HCT116 (cell line): ENCODE results near the gene KRT33A. TPM values are rescaled to one million over a fixed set of nuclear protein-coding genes. Genes with fewer than 3 reads are reported as not detected.

Experiments used
- ATAC-seq: fragments of 200-7000 bp; cut with Tn5 transposase; 2 replicates; pipeline ENCODE4 v1.9.1; 2020; ENCODE audit warnings: mild to moderate bottlenecking, moderate library complexity
- BruUV-seq: library from RNA; stranded (reverse); fragments of 400-500 nt; replicated peaks from 2 replicates; lab custom pipeline; 2021; lab: Mats Ljungman, UMichigan
- CTCF ChIA-PET: fragments of 300-600 bp; sonication (Branson Sonifier 250); formaldehyde crosslinking; loops from one replicate; lab custom pipeline; 2021; ENCODE audit warnings: antibody characterized with exemption; lab: Charles Lee
- POLR2A ChIA-PET: fragments of 300-600, 350-600 bp; sonication (Branson Sonifier 250); formaldehyde crosslinking; loops from one replicate; lab custom pipeline; 2021; ENCODE audit warnings: antibody characterized with exemption; lab: Charles Lee
- RAD21 ChIA-PET, 2 experiments: fragments of 300-600 bp; sonication (Branson Sonifier 250); formaldehyde crosslinking; loops; one replicate each; lab custom pipeline; 2023; ENCODE audit warnings: low total read pairs in 2 of 2; ENCODE audit not compliant: uncharacterized antibody in 2 of 2, unreplicated experiment in 2 of 2, low non-redundant PET in 1 of 2; lab: Charles Lee
- DNase-seq: peaks from one replicate; pipeline ENCODE4 v3.0.0-alpha.2; 2010; ENCODE audit warnings: low read depth, low spot score
- H2AFZ ChIP-seq: fragments of 200-600 bp; shearing (Covaris generic), sonication (generic); 2 replicates; pipeline ENCODE4 v1.6.1; 2017; ENCODE audit warnings: low read depth, mixed run types, mixed read lengths, antibody characterized with exemption, low read length; ENCODE audit not compliant: poor library complexity, severe bottlenecking
- H3K27ac ChIP-seq: 2 replicates; pipeline ENCODE4 v1.5.1; 2012; ENCODE audit warnings: low read depth, low read length
- H3K27me3 ChIP-seq: fragments of 200-600 bp; sonication (generic); 2 replicates; pipeline ENCODE4 v1.6.1; 2016; ENCODE audit warnings: mixed run types, low read length, mixed read lengths; ENCODE audit not compliant: insufficient read depth
- H3K36me3 ChIP-seq, 2 experiments: fragments of 200-500 bp in 1 of 2; fragments of 200-600 bp in 1 of 2; sonication (Bioruptor generic) in 1 of 2; sonication (generic) in 1 of 2; 2 replicates each; pipeline versions ENCODE4 v1.5.1 to v1.6.1; 2014 to 2016; ENCODE audit warnings: low read length in 2 of 2, inconsistent platforms in 1 of 2, mixed read lengths in 1 of 2, mixed run types in 1 of 2; ENCODE audit not compliant: insufficient read depth in 2 of 2, control insufficient read depth in 1 of 2
- H3K4me1 ChIP-seq, 2 experiments: fragments of 200-600 bp in 1 of 2; sonication (generic) in 1 of 2; 2 replicates each; pipeline versions ENCODE4 v1.5.1 to v1.6.1; 2012 to 2017; ENCODE audit warnings: low read length in 2 of 2, inconsistent platforms in 1 of 2, mild to moderate bottlenecking in 1 of 2, mixed read lengths in 1 of 2, mixed run types in 1 of 2, moderate library complexity in 1 of 2; ENCODE audit not compliant: insufficient read depth in 2 of 2, control insufficient read depth in 1 of 2
- H3K4me2 ChIP-seq: fragments of 200-600 bp; sonication (generic); 2 replicates; pipeline ENCODE4 v1.6.1; 2017; ENCODE audit warnings: mixed run types, low read length, mixed read lengths
- H3K4me3 ChIP-seq, 2 experiments: fragments of 200-600 bp in 1 of 2; sonication (generic) in 1 of 2; replicated peaks in 1 of 2; 2 replicates each; pipeline ENCODE4 v1.5.1; 2011 to 2016; ENCODE audit warnings: low read length in 2 of 2, control low read depth in 1 of 2, low read depth in 1 of 2, mild to moderate bottlenecking in 1 of 2, mixed read lengths in 1 of 2, mixed run types in 1 of 2
- H3K79me2 ChIP-seq: fragments of 200-600 bp; sonication (generic); 2 replicates; pipeline ENCODE4 v1.6.1; 2017; ENCODE audit warnings: mild to moderate bottlenecking, mixed run types, low read length, moderate library complexity, mixed read lengths; ENCODE audit not compliant: insufficient read depth
- H3K9ac ChIP-seq: fragments of 200-600 bp; sonication (generic); 2 replicates; pipeline ENCODE4 v1.6.1; 2016; ENCODE audit warnings: low read length, mixed read lengths
- H3K9me2 ChIP-seq: fragments of 200-600 bp; sonication (generic), shearing (Covaris generic); 2 replicates; pipeline ENCODE4 v1.6.1; 2017; ENCODE audit warnings: mixed run types, mild to moderate bottlenecking, moderate library complexity; ENCODE audit not compliant: insufficient read depth
- H3K9me3 ChIP-seq, 2 experiments: fragments of 200-500 bp in 1 of 2; fragments of 200-600 bp in 1 of 2; sonication (Bioruptor generic) in 1 of 2; sonication (generic) in 1 of 2; 2 replicates each; pipeline ENCODE4 v1.6.1; 2014 to 2017; ENCODE audit warnings: low read length in 2 of 2, mixed read lengths in 2 of 2, inconsistent platforms in 1 of 2, low read depth in 1 of 2, mild to moderate bottlenecking in 1 of 2, mixed run types in 1 of 2, moderate library complexity in 1 of 2; ENCODE audit not compliant: control insufficient read depth in 1 of 2, insufficient read depth in 1 of 2
- H4K20me1 ChIP-seq: fragments of 200-600 bp; sonication (generic), shearing (Covaris generic); 2 replicates; pipeline ENCODE4 v1.6.1; 2017; ENCODE audit warnings: mixed run types, mild to moderate bottlenecking, moderate library complexity; ENCODE audit not compliant: insufficient read depth
- ATF3 ChIP-seq: IDR thresholded peaks from 2 replicates; pipeline ENCODE4 v1.6.1; 2012
- CBX3 ChIP-seq: IDR thresholded peaks from 2 replicates; pipeline ENCODE4 v1.6.1; 2012; ENCODE audit warnings: low read depth
- CEBPB ChIP-seq: IDR thresholded peaks from 2 replicates; pipeline ENCODE4 v1.6.1; 2012; ENCODE audit warnings: low read depth
- ELF1 ChIP-seq: IDR thresholded peaks from 2 replicates; pipeline ENCODE4 v1.6.1; 2012; ENCODE audit warnings: low read depth, borderline replicate concordance
- EZH2 ChIP-seq: fragments of 200-600 bp; sonication (generic); IDR thresholded peaks from 2 replicates; pipeline ENCODE4 v1.6.1; 2017; ENCODE audit warnings: antibody characterized with exemption, mixed run types
- EZH2phosphoT487 ChIP-seq: fragments of 200-600 bp; IDR thresholded peaks from 2 replicates; pipeline ENCODE4 v1.6.1; 2018; ENCODE audit warnings: antibody characterized with exemption, borderline replicate concordance
- JUND ChIP-seq: IDR thresholded peaks from 2 replicates; pipeline ENCODE4 v1.6.1; 2012
- MAX ChIP-seq: IDR thresholded peaks from 2 replicates; pipeline ENCODE4 v1.6.1; 2012
- POLR2A ChIP-seq: IDR thresholded peaks from 2 replicates; pipeline ENCODE4 v1.7.0; 2011; ENCODE audit warnings: borderline replicate concordance; ENCODE audit not compliant: insufficient read depth, insufficient read length; ENCODE audit errors: extremely low read depth
- REST ChIP-seq: IDR thresholded peaks from 2 replicates; pipeline ENCODE4 v1.6.1; 2012; ENCODE audit warnings: low read depth
- SIN3A ChIP-seq: IDR thresholded peaks from 2 replicates; pipeline ENCODE4 v1.6.1; 2012; ENCODE audit warnings: low read depth
- SP1 ChIP-seq: IDR thresholded peaks from 2 replicates; pipeline ENCODE4 v1.6.1; 2012; ENCODE audit warnings: low read depth
- SRF ChIP-seq: IDR thresholded peaks from 2 replicates; pipeline ENCODE4 v1.6.1; 2012; ENCODE audit warnings: low read depth
- TCF7L2 ChIP-seq: IDR thresholded peaks from 2 replicates; pipeline ENCODE4 v1.7.0; 2011; ENCODE audit warnings: borderline replicate concordance, inconsistent platforms; ENCODE audit not compliant: insufficient read depth, insufficient read length; ENCODE audit errors: extremely low read depth
- YY1 ChIP-seq: IDR thresholded peaks from 2 replicates; pipeline ENCODE4 v1.6.1; 2011; ENCODE audit warnings: low read length, low read depth, moderate library complexity, mild to moderate bottlenecking; ENCODE audit not compliant: insufficient replicate concordance; ENCODE audit errors: extremely low read depth
- ZFX ChIP-seq: fragments of 450-650 bp; IDR thresholded peaks from 2 replicates; pipeline ENCODE4 v1.6.1; 2017
- intact Hi-C: fragments of 100-400 bp; cut with micrococcal nuclease; formaldehyde crosslinking; loops from 2 replicates; pipeline ENCODE4 v1.10.0; 2022
- total RNA-seq: library from RNA; stranded (reverse); gene quantifications from one replicate; pipeline ENCODE4 v1.2.1, GENCODE V29; 2021; ENCODE audit not compliant: unreplicated experiment

Gene KRT33A
- total RNA-seq, 1 experiment from 2014 or later = not detected

GRCh38 chr17:41343029-41343428 lies 7.6 kb downstream of the KRT33A start:
- intact Hi-C loops = no loop called here
- no peak overlapping the region for H2AFZ ChIP-seq
- ChIA-PET CTCF (no interaction called here), RAD21 (no interaction called here), POLR2A (no interaction called here)
- no TSS peak for BruUV-seq
- peaks cover 3 to 9% of the 10 kb centered on the region in 2 experiments; a peak in 1 of 4 replicates for H3K9me3 ChIP-seq
- H3K79me2 ChIP-seq = no peaks in the 10 kb centered on the region
- no peaks in the 10 kb centered on the region for H4K20me1 ChIP-seq
- H3K9ac ChIP-seq = no peak overlapping the region
- H3K27me3 ChIP-seq = no peaks in the 10 kb centered on the region
- H3K9me2 ChIP-seq = no peaks in the 10 kb centered on the region
- ATAC-seq = no peak
- no peak overlapping the region for H3K4me2 ChIP-seq
- H3K4me3 ChIP-seq = no peak overlapping the region
- no peaks in the 10 kb centered on the region for H3K36me3 ChIP-seq
- no peak for TF ChIP-seq TCF7L2
- H3K4me1 ChIP-seq = no peaks in the 10 kb centered on the region
- H3K27ac ChIP-seq = no peak overlapping the region
- DNase-seq = no peak

GRCh38 chr17:41340934-41341861 lies 9.4 kb downstream of the KRT33A start:
- intact Hi-C loops = no loop called here
- ATAC-seq = no peak
- Histone ChIP-seq H3K36me3 (no peaks in the 10 kb centered on the region), H3K9ac (no peak overlapping the region), H4K20me1 (no peaks in the 10 kb centered on the region), H3K4me1 (no peaks in the 10 kb centered on the region), H3K4me2 (no peak overlapping the region), H3K27me3 (no peaks in the 10 kb centered on the region), H3K4me3 (no peak overlapping the region), H2AFZ (no peak overlapping the region), H3K27ac (no peak overlapping the region), H3K9me3 (peaks cover 3 to 9% of the 10 kb centered on the region in 2 experiments; a peak in 1 of 4 replicates), H3K9me2 (no peaks in the 10 kb centered on the region), H3K79me2 (no peaks in the 10 kb centered on the region)
- ChIA-PET RAD21 (no interaction called here), CTCF (interaction anchor here (1.1 kb wide), 1 partner anchor 12 kb away, joined by 3 read pairs; no protein-coding TSS in a partner anchor), POLR2A (no interaction called here)
- DNase-seq = no peak
- BruUV-seq = no TSS peak
- TF ChIP-seq YY1 (no peak), SP1 (no peak), REST (no peak), POLR2A (no peak), EZH2phosphoT487 (no peak), SRF (no peak), CBX3 (no peak), EZH2 (no peak), ZFX (no peak), ATF3 (no peak), CEBPB (no peak), SIN3A (no peak), ELF1 (no peak), JUND (no peak), MAX (no peak)
